Activated CD8-positive, alpha-beta memory T cell treated with anti-CD3 and anti-CD28 coated beads for 24 hours (primary cell): ENCODE results near the gene FBXO15.

Experiments
- DNase-seq: peaks from one replicate; pipeline ENCODE4 v3.0.0-alpha.2; 2020

The FBXO15 gene

DNA sequence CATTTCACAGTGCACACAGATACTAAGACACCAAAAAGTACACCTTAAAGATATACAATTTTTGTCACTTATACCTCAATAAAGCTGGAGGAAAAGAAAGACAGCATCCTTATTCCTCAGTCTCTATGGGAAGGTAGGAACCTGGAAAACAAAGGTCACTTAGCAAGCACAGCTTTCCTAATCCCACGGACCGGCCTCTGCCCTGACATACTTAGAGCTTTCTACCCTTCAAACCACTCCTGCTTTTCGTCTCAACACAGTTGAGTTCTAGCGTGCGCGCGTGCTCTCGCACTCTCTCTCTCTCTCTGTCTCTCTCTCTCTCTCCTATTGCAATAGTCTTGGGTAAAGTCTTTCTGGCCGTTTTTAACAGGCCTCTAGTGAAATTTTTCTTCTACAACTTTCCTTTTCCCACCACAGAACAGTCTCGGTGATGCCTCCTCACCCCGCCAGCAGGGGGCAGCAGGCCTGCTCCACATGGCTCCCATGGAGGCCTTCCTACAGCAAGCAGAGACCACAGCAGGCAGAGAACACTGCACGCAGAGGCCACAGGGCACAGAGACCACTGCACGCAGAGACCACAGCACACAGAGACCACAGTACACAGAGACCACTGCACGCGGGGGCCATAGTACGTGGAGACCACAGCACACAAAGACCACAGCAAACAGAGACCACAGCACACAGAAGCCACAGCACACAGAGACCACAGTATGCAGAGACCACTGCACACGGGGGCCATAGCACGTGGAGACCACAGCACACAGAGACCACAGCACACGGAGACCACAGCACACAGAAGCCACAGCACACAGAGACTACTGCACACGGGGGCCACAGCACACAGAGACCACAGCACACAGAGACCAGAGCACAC lies 106.9 kb downstream of the FBXO15 start:
- peak; percentile 87 for DNase-seq

DNA sequence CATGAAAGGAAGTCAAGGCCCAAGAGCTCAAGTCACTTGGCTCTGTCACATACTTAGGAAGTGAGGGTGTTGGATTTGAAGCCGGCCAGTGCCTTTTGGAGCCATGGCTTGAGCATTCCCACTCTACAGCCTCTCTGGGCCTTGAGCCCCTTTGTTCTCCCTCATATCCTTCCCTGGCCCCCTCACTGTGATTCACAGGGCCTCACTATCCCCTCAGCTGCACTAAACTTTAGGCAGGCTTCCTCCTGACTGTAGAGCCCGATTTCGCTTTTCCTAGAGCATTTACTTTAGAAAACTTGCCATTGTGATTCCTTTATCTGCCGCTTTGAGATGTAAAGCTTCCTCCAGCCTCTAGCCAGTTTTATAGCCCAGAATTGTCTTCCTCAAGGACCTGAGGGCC lies 107.6 kb downstream of the FBXO15 start:
- DNase-seq, result no peak

DNA sequence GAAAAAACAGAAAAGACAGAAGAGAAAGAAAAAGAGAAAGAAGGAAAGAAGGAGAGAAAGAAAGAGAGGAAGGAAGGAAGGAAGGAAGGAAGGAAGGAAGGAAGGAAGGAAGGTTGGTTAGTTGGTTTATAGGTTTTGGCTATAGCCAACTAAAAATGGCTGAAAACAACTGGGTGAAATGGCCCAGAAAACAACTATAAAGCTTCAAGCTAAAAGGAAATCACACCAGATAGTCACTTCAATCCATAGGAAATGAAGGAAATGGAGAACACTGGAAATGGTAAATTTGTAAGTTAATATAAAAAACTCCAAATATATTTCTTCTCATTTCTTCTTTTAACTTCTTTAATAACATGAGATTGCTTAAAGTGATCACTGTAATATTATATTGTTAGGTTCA lies 118.5 kb downstream of the FBXO15 start:
- DNase-seq, result no peak
